GM18498 (cell line): ENCODE data around the gene HTR6.
"Not testable (repeated sequence)": the region's sequence is repeated elsewhere in the genome, so short reads cannot be mapped to it uniquely, and the experiment has no call there.

Source experiments
- ATAC-seq: cut with Tn5 transposase; IDR thresholded peaks from one replicate; pipeline ENCODE4 v1.9.1; 2021; ENCODE audit warnings: mild to moderate bottlenecking, moderate library complexity; ENCODE audit not compliant: unreplicated experiment

Gene HTR6

DNA sequence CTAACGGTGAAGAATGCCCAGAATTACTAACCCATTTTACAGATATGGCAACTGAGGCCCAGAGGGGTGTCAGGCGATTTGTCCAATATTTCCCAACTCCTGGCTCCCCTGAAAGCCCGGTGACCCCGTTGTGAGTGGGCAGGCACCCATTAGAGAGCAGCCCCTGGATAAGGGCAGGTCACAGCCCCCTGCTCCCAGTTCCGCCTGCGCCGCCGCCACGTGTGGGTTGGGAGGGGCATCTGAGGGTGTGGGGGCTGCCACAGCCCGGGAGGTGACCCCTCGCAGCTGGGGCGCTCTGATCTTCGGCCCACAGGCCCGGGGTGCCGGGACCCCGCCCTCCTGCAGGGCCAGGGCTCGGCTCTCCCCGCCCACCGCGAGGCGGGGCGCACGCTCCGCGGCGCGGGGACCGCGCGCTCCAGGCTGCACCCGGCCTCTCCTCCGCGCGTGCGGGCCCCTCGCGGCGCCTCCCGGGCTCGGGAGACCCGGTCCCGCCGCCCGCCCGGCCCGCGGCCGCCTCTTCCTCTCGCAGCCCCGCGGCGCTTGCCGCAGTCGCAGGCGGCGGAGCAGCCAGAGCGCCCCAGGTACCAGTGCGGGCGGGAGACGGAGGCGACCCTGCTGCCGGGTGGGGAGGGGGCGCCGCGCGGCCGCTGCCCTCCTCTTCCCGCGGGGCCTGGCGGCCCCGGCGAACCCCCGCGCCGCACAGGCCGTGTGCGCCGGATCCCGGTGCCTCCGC, at the start of gene HTR6:
TSS of gene HTR6 (plus strand) at position 423 of the 733 bp plus-strand sequence. CDS start 879 bp downstream, outside the sequence.
- ATAC-seq, result no peak

DNA sequence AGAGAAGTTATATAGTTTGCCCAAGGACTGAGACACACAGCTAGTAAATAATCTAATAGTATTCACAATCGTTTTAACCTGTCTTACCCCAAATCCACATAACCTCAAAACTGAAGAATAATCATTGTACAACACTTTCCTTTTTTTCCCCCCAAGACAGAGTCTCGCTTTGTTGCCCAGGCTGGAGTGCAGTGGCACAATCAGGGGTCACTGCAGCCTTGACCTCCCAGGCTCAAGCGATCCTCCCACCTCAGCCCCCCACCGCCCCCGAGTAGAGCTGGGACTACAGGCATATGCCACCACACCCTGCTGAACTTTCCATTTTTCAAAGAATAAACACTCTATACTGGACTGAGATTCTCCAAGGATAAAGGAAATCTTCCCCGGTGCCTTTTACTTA, 49.2 kb upstream of the HTR6 start:
- ATAC-seq, result no peak

- no peak for ATAC-seq
Measured at GRCh38 chr1:19616489-19616888, 48.2 kb upstream of the HTR6 start.

GRCh38 chr1:19617376-19617775, 47.3 kb upstream of the HTR6 start:
- ATAC-seq, result no peak

- ATAC-seq, result no peak
Measured at GRCh38 chr1:19618428-19618827, 46.2 kb upstream of the HTR6 start.

- ATAC-seq, result no peak
Measured at GRCh38 chr1:19619697-19620384, 44.8 kb upstream of the HTR6 start.

DNA sequence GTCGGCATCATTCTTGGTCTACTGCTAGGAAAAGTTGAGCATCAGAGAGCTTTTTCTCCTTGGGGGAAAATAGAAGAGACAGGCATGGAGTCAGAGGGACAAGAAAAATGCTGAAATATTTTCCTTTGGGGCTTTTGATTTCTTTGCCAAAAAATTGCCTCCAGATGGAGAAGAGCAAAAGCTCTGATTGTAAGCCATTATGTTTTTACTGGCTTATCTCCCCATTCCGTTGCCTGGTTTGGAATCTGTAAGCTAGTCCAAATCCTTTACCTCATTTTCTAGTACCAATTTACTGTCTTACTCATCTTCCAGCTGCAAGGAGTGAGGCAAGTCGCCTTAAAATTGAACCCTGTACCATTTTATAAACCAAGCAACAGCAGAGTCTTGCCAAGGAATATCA, 43.9 kb upstream of the HTR6 start:
- ATAC-seq, result no peak

GRCh38 chr1:19621274-19621950, 43.3 kb upstream of the HTR6 start:
- no peak for ATAC-seq

GRCh38 chr1:19622204-19622603, 42.5 kb upstream of the HTR6 start:
- ATAC-seq, result no peak

DNA sequence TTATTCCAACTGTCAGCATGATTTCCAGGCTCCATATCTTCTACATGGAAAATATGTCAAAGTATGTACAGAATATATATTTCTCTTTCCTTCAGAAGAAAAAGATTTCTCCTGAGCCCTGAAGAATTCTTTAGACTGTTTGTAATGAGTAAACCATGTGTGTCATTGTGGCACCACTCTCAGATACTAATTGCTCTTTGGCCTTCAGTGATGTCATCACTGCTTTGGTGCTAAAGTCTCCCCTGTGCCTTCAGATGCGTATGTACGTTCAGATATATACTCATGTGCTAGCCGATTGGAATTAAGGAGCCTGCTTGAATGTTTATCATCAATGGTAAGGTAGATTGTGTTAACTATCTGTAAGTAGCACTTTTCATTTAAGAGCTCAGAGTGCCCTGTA, 41.2 kb upstream of the HTR6 start:
- ATAC-seq, result no peak

DNA sequence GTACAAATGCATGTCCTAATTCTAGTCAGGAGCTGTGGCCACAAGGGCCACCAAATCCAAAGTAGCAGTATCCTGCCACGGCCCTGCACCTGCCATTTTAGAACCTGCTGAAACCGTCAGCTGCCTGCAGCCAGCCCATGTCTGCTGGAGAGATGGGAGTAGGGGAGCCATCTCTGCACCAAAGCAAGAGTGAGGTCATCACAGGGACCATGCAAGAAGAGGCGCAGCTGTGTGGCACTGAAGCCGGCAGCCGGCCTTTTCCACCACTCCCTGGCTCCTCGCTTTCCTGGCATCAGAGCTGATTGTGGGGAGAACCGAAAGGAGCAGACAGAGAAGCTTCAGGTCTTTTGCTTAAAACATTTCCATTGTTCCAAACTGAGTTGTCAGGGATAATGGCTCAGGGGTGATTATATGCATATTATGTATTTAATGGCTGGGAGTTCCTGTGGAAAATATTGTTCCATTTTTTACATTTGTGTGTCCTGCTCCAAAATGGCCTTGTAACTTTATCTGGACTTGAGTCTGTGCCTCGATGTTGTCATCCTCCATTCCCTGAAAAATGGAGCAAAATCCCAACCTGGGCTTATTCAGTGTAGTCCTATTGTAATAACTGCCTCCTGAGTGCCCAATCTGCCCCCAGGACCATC, 39.3 kb upstream of the HTR6 start:
- no peak for ATAC-seq

DNA sequence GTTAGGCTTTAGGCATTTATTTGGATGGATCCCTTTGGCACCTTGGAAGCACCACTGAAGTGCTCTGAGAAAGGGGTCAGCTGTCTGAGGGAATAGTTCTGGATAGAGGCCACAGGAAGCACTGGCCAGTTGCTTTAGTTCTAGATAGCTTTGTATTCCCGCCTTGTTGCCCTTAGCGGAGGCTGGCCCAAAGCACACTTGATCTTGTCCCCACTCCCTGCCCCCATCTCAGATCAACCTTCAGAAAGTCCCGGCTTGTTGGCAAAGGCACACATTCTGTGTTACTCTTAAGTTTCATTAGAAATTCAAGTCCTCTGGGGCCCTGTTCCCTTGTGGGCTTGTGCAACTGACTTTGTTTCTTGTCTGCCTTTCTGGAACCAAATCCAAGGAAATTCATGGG, 35.8 kb upstream of the HTR6 start:
- ATAC-seq, result no peak

DNA sequence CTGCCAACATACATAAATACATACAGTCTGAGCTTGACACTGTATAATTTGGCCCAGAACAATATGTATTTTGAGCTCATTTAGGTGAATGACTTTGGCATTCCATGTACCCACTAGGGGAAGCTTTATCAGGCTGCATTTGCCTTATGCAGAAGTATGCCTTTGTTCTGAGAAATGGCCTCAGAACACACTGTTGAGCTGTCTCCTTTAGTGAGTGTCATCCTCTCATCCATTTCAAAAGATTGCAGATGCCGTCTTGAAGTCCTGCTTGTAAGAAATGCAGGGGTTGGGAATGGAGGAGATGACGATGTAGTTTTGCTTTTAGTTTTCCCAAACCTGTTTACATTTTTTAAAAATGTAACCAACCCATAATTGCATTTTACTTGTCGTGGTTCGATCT, 35.3 kb upstream of the HTR6 start:
- no peak for ATAC-seq

- not testable (repeated sequence) for ATAC-seq
Measured at GRCh38 chr1:19630192-19630591, 34.5 kb upstream of the HTR6 start.

GRCh38 chr1:19630720-19631395, 33.8 kb upstream of the HTR6 start:
- no peak for ATAC-seq

DNA sequence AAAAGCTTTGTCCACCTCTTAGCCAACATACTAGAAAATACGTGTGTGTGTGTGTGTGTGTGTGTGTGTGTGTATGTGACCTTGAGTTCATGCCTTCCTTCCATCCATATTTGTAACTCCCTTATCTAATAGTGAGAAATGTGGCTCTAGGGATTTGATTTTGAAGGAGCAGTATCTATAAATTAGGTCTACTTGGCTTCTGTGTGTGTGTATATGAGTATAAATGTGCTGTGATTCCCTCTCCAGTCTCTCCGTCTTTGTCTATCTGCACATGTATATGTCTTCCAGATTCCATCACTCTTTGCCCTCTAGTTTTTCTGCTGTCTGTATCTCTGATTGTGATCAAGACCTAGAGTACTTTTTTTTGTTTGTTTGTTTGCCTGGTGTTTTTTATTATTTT, 32.5 kb upstream of the HTR6 start:
- ATAC-seq, result no peak

DNA sequence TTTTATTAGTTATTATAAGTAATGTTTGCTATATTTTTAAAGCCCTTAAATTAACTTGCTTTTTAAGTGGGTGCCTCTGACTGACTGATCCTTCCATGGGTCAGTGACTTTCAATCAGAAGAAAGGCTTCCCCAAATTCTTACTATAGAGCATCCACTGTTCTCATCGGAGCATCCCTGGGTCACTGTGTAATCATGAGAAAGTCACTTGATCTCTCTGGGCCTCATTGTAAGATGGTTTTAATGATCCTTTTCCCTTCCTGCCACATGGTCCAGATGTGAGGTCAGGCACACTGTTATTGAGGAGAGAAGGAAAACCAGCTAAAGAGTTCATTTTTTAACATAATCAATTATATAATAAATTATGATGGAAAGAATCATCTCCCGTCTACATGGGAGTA, 31.6 kb upstream of the HTR6 start:
- no peak for ATAC-seq

DNA sequence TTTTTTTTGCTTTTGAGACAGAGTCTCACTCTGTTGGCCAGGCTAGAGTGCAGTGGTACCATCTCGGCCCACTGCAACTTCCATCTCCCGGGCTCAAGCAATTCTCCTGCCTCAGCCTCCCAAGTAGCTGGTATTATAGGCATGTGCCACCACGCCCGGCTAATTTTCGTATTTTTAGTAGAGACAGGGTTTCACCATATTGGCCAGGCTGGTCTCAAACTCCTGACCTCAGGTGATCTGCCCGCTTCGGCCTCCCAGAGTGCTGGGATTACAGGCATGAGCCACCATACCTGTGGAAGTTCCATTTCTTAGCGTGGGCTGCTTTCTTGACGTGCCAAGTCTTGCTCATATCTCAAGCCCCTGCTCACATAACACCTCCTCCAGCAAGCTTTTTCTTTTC, 29.6 kb upstream of the HTR6 start:
- not testable (repeated sequence) for ATAC-seq

DNA sequence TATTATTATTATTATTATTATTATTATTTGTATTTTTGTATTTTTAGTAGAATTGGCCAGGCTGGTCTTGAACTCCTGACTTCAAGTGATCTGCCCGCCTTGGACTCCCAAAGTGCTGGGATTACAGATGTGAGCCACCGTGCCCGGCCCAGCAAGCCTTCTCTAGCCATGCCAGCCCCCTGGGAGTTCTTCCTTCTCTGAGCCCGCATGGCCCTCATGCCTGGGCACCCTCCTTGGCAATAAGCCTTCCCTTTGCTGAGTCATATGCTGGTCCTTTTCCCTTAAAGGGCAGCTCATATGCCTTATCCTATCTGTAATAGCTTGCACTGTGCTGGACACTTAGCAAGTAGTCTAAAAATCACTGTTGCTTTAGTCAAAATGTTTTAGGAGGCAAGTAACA, 29.0 kb upstream of the HTR6 start:
- ATAC-seq, result no peak

DNA sequence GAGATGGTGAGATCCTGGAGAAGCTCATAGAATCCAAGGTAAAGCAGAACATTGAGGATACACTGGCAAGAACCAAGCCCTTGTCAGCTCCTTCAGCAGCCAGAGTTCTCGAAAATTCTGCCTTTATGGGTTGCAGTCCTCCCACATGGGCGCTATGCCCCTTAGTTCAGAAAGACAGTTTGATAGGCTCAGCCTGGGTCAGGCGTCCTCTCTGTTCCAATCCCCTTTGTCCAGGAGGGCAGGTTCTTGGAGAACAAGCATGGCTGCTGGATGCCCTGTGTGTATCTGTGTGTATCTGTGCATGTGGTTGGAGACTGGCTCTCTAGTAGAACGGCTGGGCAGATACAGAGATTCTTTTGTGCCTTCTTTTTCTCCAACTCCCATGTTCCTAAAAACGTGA, 28.6 kb upstream of the HTR6 start:
- no peak for ATAC-seq

DNA sequence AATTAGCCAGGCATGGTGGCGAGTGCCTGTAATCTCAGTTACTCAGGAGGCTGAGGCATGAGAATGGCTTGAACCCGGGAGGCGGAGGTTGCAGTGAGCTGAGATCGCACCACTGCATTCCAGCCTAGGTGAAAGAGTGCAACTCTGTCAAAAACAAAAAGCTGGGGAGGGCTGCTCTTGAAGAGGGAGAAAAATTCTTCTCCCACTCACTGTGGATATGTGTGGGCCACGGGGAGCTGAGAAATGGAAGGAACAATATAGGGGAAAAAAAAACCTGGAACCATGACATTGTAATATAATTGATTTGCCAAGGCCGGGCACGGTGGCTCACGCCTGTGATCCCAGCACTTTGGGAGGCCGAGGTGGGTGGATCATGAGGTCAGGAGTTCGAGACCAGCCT, 27.9 kb upstream of the HTR6 start:
- ATAC-seq, result not testable (repeated sequence)
